ENCODE measurements around the gene MASP2.
A peak's percentile ranks its signal among the peaks of the same experiment; 100 is the strongest.
"Not testable (repeated sequence)": the region's sequence is repeated elsewhere in the genome, so short reads cannot be mapped to it uniquely, and the experiment has no call there.

MASP2 gene

GRCh38 chr1:11046625-11047365 lies at the start of gene MASP2:
Gene MASP2, minus strand, starts transcription at chr1:11047239. Its CDS starts 32 bp downstream, at chr1:11047207.
- no peak for DNase-seq (ENCODE audit: low spot score)

DNA sequence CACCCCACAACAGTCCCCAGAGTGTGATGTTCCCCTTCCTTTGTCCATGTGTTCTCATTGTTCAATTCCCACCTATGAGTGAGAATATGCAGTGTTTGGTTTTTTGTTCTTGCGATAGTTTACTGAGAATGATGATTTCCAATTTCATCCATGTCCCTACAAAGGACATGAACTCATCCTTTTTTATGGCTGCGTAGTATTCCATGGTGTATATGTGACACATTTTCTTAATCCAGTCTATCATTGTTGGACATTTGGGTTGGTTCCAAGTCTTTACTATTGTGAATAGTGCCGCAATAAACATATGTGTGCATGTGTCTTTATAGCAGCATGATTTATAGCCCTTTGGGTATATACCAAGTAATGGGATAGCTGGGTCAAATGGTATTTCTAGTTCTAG lies 36.7 kb upstream of the MASP2 start:
- DNase-seq (ENCODE audit: low spot score) = not testable (repeated sequence)

DNA sequence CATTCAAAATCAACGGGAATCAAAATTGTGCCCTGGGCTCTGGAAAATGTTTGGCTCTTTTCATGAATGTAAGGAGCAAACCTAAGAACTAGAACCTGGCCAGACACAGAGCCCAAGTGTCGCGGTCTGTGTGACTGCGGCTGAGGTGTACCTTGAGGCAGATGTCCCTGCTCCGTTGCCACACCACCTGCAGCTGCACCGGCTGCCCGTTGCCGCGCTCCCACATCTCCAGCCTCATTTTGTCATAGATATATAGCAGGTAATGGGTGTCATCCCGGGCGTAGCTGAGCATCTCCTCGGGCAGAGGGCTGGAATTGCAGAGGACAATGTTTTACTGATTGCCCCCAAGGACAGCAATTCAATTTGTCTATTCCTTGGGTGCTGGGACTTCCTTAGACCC lies 33.9 kb upstream of the MASP2 start:
- DNase-seq (ENCODE audit: low spot score) = no peak

DNA sequence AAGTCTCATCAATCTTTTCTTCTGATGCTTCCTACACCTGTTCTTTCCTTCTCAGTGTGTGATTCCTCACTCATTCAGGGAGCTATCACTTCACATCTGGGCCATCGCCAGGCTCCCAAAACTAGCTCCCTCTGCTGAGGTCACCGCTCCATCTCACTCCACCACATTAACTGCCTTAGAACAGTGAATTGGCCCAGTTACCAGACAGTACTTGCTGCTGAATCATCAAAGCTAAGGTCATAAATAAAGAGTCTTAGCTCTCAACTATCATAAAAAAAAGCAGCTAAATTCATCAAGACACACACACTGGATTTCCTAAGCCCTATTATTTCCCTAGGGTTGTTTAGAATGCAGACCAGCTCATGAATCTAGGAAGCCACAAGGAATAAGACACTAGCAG lies 31.6 kb upstream of the MASP2 start:
- DNase-seq (ENCODE audit: low spot score) = no peak

DNA sequence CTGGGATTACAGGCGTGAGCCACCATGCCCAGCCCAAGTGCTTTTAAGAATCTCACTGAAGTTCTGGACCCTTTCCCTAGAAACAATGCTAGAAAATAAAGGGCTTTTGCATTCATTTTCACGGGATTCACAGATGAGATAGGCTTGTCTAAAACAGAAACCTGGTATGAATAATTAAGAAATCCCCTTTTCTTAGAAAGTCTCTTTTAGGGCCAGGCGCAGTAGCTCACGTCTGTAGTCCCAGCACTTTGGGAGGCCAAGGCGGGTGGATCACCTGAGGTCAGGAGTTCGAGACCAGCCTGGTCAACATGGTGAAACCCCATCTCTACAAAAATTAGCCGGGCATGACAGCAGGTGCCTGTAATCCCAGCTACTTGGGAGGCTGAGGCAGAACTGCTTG lies 26.4 kb upstream of the MASP2 start:
- not testable (repeated sequence) for DNase-seq (ENCODE audit: low spot score)

GRCh38 chr1:11072216-11072917 lies 25.3 kb upstream of the MASP2 start:
- DNase-seq (ENCODE audit: low spot score) = no peak

DNA sequence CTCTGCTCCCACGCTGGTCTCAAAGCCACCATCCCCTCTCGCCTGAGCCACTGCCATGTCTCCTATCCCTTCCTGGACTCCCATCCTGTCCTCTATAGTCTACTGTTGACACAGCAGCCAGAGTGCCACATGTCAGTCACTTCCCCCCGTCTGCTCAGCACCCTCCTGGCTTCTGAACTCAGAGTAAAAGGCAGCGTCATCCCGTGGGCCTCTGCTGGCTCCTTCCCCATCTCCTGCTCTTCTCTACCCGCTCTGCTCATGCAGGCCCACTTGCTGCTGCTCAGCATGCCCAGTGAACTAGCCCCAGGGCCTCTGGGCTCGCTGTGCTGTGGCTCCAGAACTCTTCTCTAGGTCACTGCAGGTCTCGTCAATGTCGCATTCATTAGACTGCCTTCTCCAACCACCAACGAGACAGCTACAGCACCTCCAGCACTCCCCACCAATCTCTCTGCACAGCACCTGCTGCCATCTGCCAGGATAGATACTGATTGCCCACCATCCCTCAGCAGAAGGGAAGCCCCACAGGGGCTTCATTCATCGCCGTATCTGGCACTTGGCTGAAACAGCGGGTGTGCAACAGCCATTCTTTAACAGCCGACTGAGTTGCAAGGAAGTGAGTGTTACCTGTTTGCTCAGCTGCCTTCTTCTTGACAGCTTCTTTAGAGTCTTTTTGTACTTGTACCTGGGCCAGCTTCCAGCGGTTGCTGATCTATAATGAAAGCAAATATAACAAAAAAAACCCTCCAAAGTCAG lies 24.6 kb upstream of the MASP2 start:
- DNase-seq (ENCODE audit: low spot score) = no peak

- no peak for DNase-seq (ENCODE audit: low spot score)
These were observed 23.8 kb upstream of the MASP2 start for GRCh38 chr1:11070876-11071275.

- DNase-seq (ENCODE audit: low spot score) = no peak
These were observed 21.8 kb upstream of the MASP2 start for GRCh38 chr1:11068600-11069473.

- DNase-seq (ENCODE audit: low spot score) = no peak
These were observed 20.9 kb upstream of the MASP2 start for GRCh38 chr1:11067716-11068599.

DNA sequence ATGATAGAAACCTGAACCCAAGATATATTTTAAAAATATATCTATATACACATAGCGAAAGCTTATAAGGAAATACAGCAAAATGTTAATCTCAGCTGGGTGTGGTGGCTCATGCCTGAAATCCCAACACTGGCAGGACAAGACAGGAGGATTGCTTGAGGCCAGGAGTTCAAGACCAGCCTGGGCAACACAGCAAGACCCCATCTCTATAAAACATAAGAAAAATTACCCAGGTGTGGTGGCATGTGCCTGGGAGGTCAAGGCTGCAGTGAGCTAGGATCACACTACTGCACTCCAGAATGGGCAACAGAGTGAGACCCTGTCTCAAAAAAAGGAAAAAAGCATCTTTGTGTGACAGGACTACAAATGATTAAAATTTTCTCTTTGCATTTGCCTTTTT lies 18.8 kb upstream of the MASP2 start:
- no peak for DNase-seq (ENCODE audit: low spot score)

DNA sequence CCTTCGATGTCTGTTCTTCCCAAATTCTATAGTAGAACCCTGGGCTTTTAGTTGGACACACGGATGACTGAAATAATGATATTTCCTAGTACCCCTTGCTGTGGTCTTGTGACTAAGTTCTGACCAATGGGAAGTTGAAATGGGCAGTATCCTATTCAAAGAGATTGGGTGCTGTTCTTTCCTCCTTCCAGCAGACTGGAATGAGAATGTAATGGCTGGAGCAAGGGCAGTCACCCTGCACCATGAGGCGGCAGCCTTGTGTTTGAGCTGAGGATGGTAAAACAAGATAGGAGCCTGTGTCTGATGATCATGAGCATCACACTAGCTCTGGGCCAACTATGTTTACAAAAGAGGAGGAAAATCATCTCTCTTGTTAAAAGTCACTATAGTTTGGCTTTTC lies 17.9 kb upstream of the MASP2 start:
- DNase-seq (ENCODE audit: low spot score) = no peak

GRCh38 chr1:11063937-11064537 lies 17.0 kb upstream of the MASP2 start:
- not testable (repeated sequence) for DNase-seq (ENCODE audit: low spot score)

GRCh38 chr1:11062965-11063401 lies 15.9 kb upstream of the MASP2 start:
- DNase-seq (ENCODE audit: low spot score) = no peak

- DNase-seq (ENCODE audit: low spot score) = no peak
These were observed 14.8 kb upstream of the MASP2 start for GRCh38 chr1:11061652-11062365.

DNA sequence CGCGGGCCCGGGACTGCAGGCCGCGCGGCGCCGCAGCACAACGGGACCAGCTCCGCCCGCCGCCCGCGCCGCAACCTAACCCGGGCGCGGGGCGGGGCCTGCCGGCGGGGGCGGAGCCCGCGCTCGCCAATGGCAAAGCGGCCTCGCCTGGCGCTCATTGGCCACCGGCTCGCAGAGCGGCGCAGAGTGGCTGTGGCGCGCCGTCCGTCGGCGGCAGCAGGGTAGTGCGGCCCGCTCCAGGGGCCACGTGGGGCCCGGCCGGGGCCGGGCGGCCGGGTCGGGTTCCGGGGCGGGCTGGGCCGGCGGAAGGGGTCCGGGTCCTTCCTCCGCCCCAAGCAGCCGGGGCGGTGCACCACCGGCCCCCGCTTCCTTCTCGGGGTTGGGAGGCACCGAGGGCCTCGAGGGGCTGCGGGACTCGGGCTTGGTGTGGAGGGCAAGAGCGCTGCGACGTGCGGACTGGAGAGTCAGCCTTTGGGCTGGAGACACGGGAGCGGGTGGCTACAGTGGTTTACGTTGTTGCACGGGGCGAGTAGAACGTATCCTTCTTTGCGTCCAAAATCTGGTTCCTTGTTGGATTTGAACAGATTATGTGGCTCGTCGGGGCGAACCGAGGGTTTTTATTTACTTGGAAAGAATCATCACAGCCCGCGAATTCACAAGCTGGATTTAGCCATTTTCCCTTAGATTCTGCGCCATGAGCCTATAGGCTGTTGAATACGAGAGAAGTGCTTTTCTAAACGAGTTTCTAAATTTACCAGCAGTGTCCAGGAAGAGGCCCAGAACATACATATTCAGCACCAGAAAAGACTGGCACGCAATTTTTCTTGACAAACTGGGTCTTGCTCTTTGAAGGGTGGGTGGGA lies 13.2 kb upstream of the MASP2 start, which contains the start of gene SRM:
Gene SRM, minus strand, starts transcription at position 51 of the 863 bp plus-strand sequence. CDS start 75 bp downstream, outside the sequence.
- DNase-seq (ENCODE audit: low spot score) = peak; percentile 94

- no peak for DNase-seq (ENCODE audit: low spot score)
These were observed 12.3 kb upstream of the MASP2 start for GRCh38 chr1:11059155-11059967.

Data from ecto neural progenitor cell (in vitro differentiated cells).